Activated T-cell treated with anti-CD3 and anti-CD28 coated beads for 1 hour (primary cell): ENCODE data around the gene LZTFL1.

Experiments used
- DNase-seq: peaks from one replicate; pipeline ENCODE4 v3.0.0-alpha.2; 2020; ENCODE audit warnings: low read depth

Gene LZTFL1

DNA sequence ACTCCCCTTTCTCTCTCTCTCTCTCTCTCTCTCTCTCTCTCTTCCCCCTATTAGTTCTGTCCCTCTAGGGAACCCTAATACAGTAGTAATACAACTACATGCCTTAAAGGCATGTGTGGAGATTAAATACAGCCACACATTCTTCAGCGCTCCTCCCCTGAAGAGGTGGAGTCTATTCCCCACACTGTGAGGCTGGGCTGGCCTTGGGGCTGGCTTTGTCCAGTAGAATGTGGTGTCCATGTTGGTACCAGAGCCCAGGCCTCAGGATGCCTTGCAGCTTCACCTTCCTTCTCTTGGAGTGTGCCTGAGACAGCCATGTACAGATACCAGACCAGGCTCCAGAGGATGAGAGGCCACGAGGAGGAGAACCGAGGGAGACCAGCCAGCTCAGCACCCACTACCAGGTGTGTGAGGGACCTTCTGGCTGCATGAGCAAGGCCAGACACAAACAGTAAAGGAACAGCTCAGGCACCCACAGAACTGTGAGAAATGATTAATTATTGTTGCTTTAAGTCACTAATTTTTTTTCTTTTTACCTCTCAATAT is 56.2 kb downstream of the LZTFL1 start:
- DNase-seq, result no peak

DNA sequence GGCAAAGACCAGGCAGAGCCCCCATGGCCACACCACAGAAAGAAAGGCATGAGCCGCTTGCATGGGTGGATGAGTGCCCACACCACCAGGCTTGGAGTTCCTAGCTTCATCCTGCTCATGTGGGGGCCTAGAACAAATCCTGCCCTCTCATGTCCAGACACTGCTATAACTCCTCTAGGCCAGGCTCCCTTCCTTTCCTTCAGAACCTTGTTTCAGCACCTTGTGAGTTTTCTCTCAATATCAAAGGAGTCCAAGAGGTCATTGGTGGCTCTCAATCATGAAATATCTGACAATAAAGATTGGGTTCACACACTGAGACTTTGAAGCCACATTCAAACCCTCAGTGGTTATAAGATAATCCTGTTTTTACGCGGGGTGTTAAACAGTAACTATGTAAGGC is 58.3 kb downstream of the LZTFL1 start:
- no peak for DNase-seq

DNA sequence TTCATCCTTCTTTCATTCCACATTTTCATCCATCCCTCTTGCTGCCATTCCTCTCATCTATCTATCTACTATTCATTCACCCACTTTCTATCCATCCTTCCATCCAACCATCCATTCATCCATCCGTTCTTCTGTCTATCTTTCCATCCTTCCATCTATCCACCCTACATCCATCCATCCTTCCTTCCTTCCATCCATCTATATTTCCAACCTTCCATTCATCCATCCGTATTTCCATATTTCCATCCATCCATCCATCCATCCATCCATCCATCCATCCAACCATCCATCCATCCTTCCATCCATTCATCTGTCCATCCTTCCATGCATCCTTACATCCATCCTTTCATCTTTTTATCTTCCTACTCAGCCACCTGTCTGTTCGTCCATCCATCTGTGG is 59.5 kb downstream of the LZTFL1 start:
- DNase-seq, result no peak

DNA sequence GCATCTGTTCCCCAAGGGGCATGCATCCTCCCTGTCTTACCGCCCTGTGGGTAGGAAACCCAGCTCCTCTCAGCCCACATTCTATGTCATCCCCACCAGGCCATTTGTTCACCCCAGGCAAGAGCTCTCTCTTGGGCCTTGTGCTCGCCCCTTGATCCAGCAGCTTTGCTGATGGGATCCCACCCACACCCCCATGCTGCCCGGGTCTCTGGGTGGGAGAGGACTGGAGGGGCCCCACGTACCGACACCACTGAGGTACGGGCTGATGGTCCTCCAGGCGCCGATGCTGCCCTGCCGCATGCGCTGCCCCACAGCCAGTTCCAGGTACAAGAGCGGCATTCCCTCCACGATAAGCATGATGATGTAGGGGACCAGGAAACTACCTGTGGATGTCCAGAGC is 60.1 kb downstream of the LZTFL1 start:
- no peak for DNase-seq

DNA sequence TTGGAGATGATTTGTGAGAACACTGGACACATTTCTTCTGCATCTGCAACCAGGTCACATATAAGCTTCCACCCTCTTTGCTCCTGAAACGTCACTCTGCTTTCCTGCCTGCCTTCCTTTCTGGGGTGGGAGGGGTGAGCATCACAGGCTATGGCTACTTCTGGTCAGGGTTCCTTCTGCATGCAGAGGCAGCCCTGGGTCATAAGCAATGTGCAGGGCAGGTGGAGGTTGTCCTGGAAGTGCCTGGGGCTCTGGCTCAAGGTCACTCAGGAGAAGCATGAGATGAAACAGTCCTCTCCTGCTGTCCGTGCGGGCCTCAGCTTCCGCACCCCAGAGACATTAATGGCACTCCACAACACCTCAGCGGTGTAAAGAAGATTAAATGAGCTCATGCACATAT is 60.6 kb downstream of the LZTFL1 start:
- DNase-seq, result no peak

DNA sequence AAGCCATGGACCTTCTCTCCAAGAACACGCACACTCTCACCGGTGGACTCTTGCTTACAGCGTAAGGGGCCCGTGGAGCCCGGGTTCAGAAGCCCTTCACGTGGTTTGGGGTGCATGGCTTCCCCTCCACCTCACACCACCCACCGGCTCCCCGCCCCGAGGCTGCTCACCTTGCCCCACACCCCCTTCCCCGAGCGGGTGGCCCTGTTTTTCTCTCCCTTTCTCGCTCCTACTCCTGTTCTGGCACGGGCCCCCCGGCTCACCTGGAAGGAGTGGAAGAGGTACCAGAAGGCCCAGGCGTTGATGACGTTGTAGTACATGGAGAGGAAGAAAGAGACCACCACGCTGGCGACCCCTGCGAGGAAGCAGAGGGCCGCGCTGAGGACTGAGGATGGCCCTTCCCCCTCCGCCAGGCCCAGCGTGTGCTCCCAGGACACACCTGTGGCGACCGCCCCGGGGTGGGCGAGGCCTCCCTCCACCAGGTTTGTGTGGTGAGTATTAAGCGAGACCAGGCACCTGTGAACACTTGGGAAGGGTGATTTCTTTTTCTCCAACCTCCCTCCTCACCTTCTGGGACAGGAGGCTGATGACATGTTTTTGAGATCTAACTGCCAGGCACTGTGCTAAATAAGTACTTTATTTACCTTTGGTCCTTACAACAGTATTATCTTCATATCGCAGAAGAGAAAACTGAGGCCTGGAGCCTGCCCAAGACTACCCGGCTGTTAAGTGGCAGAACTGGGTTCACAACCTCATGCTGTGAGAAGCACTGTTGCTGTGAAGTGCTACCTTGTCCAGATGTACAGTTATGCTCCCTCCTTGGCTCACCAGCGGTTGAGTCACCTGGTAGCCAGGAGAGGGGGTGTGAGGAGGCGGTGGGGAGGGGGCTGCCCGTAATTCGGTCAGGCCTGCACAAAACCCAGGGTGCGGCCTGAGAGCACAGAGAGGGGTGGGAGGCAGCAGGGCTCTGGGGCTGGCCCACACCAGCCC is 61.9 kb downstream of the LZTFL1 start:
- no peak for DNase-seq

DNA sequence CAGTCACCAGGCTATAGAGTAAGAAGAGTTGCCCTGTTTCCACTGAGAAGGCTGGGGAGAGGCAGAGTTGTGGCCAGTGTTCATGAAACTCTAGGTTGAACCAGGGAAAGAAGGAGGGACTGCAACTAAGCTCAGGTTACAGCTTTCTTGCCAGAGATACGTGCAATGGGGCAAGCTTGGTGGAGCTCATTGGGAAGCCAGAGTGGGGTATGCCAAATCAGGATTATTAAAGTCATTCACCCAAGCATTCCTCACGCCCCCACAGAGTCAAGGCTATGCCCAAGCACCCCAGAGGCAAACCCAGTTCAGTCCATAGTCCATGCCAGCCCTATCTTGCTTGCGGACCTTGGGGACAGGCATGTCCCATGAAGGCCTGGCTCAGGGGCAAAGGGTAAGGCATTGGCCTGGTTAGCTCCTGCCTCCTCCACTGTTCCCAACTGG is 63.1 kb downstream of the LZTFL1 start:
- DNase-seq, result no peak

DNA sequence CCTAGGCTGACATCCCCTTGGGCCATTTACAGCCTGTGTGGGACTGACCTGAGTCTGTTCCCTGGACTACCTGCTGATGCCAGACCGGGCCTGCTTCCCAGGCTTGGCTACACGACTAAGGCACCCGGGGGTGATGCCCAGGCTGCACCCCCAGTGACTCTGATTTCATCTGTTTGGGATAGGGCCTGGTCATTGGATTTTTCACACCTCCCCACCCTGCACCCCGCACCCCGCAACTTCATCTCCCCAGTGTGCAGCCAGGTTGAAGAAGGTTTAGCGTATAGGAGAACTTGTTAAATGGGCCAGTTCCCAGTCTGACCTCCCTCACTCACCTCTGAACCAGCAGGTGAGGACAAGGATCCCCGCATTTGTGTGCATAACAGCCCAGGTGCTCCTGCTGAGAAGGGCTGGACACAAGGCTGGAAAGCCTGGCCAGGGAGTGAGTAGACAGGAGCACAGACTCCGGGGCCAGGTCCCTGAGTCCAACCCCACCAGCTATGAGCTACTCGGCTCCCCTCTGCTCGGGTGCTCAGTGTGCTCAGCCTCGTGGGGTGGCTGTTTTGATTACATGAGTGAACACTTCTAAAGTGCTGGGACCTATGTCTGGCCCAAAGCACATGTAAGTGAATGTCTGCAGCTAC is 64.1 kb downstream of the LZTFL1 start:
- DNase-seq, result no peak

DNA sequence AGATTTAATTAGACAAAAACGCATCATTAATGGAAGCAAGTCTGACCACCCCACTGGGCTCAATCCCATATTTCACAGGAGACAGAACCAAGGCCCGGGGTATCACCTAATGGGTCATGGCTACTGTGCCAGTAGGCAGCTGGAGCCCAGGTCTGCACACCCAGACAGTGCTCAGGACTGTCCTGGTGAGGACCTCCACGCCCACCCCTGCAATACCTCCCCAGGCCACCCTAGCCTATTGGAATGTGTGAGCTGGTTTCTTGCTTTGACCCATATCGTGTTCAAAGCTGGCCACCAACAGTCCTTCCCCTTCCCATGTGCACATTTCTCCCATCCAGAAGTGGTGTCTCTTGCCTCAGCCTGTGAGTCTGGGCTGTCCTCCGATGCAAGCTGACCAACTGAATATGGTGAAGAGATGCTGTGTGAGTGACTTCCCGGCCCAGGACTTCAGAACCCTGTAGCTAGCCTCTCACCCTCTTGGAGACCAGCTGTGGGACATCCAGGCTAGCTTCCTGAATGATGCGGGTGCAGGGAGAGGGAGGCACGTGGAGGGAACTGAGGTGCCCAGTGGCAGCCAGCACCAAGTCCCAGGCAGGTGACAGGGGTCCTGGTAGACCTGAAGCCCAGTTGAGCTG is 64.7 kb downstream of the LZTFL1 start:
- DNase-seq, result no peak

DNA sequence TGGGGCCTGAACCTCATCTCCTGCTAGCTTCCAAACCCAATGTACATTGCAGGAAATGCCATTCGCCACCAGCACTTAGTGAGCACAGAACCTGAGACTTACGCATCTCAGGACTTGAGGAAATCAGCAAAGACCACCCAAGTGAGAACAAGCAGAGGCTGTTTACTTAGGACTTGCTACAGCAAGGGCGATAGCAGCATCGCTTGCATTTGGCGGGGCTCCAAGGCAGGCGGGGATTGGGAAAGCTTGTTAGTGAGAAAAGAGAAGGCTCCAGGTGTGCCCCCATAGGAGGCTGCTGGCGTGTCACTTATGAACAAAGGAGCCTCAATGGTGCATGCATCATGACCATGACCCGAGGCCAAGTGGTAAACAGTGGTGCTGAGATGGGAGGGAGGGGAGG is 65.3 kb downstream of the LZTFL1 start:
- DNase-seq, result no peak

DNA sequence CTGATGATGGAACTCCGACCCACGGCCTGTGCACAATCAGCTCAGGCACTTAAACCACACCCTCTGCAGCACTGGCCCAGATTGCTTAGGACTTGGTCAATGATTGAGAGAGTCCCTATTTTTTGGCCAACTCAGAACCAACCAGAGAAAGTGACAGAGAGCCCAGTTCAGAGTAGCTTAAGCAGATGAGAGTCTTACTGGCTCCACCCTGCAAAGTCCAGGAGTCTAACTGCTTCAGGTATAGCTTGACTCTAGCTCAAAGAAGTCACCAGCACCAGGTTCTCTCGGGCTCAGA is 65.7 kb downstream of the LZTFL1 start:
- DNase-seq, result no peak

DNA sequence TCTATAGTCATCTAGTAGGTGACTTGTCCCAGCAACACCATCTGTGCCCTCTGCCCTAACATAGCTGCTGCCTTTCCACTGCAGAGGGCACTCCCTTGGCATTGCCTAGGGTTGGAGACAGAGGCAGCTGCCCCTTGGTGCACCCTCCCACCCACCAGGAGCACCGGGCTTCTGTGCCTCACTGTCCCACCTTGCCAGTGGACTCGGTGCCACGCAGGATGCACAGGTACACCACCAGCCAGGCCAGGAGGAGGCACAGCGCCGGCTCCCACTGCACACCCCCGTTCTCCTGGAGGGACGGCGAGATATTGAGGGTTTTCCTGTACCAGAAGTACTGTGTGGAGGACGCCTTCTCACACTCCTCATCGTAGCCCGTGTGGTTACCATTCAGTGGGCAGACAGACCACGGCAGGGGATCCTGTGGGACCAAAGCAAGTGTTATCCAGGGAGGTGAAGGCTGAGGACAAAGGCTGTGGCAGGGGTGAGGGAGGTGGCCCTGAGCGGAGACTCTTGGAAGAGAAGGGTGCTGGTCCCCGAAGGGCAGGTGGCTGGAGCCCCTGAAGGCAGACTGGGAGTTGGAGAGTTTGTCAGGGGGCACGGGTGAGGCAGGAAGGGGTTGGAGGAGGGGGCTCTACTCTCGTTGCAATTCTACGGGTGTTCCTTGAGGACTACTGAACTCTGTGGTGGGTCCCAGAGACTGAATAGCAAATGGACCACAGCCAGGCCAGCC is 66.2 kb downstream of the LZTFL1 start:
- DNase-seq, result no peak

DNA sequence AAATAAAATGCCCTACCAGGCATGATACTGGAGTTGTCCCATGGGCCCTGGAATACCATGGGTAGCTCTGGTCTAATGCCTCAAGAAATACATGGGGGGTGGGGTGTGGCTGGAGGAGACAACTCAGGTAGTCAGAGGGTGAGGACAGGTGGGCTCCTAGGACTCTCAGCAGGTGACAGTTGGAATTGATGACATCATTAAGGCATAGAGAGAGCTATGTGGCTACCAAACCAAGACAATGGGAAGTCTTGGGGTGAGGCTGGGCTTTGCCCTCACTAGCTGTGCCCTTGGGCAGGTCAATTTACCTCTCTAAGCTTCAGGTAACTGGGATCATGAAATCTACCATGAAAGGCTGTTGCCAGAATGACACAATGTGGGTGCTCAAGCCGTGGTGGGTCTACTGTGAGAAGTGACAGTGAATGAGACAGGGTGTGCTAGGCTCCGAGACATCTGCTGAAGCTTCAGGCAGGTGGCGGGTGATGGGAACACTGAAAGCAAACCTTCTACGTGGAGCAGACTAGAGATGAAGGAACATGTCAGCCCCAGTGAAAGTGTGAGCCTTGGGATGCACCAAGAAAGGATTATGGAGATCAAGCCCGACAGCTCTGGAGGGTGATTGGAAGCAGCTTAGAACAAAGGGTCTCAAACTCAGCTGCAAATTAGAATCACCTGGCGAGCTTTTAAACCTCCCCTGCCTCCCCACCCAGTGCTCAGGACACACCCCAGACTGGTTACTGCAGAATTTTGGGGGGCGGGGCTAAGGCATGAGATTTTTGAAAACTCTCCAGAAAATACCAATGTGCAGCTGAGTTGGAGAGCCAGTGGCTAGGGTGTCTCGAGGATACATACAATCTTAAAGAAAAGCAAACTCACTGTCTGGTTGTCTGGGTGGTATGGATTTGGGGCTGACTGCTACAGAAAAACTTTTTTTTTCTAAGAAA is 67.1 kb downstream of the LZTFL1 start:
- DNase-seq, result no peak

DNA sequence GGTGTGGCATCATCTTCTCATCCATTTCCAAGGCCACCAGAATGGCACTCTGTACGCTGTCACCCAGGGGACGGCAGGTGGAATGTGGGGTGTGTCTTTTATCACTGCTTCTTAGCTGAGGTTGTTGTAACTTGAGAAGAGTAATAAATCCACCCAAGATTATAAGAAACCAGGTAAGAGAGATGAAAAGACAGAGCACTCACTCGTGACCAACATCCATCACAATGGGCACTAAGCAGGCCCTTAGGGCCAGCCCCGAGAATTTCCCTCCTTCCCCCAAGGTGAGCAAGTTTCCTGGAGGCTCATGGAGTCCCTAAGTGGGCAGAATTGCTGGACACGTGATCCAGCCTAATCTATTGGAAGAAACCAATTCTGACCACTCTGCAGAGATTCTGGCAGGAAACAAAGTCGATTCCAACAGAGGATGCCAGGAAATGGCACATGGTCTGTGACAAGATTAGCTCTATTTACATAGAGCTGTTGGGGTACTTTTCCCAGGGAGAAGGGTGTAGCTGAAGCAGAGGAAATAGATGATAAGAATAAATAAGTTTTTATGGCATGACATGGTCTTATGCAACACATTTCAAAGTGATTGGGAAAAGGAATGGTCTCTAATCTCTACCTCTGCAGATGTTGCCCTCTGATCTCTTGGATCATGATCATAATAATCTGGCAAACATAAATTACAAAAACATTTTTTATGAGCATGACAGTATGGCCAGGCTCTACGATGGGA is 68.0 kb downstream of the LZTFL1 start:
- no peak for DNase-seq
